NCI-H146 treated with DMSO at 0.1 percent for 48 hours (cell line): ENCODE data around the gene MTHFD2L.
"Not testable (repeated sequence)": the region's sequence is repeated elsewhere in the genome, so short reads cannot be mapped to it uniquely, and the experiment has no call there.

Experiments
- DNase-seq: peaks from one replicate; lab custom pipeline; 2025; ENCODE audit not compliant: unreplicated experiment; lab: John Stamatoyannopoulos, UW

Gene MTHFD2L

GRCh38 chr4:74329307-74329706 is 171.4 kb downstream of the MTHFD2L start:
- no peak for DNase-seq

DNA sequence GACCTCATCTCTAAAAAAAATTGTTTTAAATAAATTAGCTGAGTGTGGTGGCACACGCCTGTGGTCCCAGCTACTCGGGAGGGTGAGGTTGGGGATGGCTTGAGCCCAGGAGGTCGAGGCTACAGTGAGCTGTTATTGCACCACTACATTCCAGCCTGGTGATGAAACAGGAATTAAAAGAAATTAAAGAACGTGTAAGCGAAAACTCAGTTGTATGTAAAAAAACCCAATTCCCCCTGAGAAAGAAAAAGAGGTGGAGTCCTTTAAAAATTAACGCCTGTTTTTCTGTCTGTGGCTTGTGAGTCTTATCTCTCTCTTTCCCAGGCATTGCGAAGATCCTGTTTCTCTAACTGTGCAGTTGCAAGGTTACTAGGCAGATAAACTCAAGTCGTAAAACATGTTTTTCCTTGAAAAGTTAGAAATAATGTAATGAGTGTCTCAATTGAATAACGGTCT is 172.4 kb downstream of the MTHFD2L start:
- DNase-seq = no peak

DNA sequence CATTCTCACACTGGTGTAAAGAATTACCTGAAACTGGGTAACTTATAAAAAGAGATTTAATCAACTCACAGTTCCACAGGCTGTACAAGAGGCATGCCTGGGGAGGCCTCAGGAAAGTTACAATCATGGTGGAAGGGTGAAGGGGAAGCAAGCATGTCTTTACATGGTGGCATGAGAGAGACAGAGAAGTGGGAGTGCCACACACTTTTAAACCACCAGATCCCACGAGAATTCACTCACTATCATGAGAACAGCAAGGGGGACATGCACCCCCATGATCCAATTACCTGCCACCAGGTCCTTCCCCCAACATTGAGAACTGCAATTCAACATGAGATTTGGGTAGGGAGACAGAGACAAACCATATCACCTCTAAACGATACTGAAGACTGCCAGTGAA is 173.3 kb downstream of the MTHFD2L start:
- DNase-seq = no peak

DNA sequence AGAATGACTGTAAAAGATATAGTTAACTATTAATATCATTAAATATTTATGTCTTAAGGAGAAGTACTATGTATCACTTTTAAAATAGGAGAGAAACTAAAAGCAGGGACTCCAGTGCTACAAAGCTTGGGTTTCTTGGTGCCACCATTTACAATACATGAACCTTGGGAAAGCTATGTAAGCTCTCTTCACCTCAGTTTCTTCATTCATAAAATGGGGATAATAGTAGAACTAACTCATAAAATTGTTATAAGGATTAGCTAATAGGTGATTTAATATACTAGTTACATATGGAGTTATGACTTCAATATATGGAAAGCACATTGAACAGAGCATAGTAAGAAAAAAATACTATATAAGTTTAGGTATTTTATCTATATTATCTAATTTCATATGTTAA is 174.0 kb downstream of the MTHFD2L start:
- DNase-seq = no peak

- no peak for DNase-seq
These were observed 176.7 kb downstream of the MTHFD2L start for GRCh38 chr4:74334636-74335035.

DNA sequence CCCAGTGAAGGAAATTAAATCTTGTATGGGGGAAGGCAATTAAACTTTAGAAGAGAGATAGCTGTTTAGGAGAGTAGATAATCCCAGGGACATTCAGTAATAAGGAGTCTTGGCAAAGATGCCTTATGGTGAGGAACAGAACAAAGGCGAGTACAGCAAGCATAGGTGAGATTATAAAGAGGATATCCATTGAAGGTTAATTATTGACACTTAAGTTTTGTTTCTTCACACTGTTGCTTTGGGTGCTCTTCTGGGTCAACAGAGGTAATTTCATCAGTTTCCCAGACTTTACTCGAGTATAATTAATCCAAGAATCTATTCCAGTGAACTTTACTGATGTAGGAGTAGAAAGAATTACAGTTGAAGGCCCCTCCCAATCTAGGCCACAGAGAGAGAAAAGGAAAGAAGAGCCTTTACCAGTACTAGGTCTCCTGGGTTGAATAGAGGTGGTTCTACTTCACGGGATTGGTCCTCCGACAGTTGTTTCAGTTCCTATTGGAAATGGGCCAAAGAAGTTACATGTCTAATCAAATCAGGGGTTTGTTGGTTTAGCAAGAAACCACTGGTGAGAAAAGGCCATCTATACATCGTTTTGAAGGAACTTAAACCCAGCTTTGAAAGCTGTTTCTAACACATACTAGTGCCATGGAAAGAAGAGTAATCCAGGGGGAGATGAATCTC is 177.6 kb downstream of the MTHFD2L start:
- no peak for DNase-seq

DNA sequence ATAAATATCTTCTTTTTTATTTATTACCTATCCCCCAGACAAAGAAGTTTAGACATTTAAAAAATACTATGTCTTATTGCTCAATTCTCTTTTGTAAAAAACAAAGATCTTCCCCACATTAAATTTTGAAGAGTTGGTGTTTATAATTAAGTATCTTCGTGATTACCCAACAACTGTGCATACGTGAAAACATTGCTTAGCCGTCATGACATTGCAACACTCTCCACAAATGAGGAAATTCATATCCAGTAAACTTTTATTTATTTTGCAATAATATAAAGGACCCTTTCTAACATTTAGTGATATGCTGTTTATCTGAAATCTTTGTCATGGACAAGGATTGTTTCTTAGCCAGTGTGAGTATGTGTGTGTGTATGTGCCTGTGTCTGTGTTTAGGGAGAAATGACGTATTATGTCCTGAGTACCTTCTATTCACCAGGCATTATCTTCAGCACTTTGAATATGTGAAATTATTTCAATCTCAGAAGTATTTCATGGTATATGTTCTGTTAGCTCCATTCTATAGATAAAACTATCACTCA is 180.9 kb downstream of the MTHFD2L start:
- DNase-seq = no peak

DNA sequence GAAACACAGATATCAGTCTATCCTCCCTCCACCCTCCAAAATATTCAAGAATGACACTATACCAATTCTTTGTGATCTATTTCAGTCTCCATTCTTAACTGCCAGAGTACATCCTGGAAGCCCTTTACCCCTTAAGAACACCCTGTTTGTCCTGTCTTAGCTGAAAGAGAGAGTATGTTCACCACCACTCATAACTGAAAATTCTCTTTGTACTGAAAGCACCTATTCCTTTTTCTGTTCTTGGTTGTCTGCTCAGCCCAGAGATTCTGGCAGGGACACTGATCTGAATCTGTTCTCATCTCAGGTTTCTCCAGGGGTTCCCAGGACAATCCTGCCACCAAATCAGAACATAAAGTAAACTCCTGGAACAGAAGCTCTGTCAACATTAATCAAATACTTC is 181.6 kb downstream of the MTHFD2L start:
- DNase-seq = no peak

DNA sequence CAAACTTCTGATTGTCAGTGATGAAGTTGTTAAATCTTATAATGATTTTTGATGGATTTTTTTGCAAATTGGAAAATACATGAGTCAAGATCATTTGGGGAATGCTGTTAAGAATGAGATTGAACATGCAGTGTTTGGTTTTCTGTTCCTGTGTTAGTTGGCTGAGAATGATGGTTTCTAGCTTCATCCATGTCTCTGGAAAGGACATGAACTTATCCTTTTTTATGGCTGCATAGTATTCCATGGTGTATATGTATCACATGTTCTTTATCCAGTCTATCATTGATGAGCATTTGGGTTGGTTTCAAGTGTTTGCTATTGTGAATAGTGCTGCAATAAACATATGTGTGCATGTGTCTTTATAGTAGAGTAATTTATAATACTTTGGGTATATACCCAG is 182.5 kb downstream of the MTHFD2L start:
- DNase-seq = not testable (repeated sequence)

- no peak for DNase-seq
These were observed 186.1 kb downstream of the MTHFD2L start for GRCh38 chr4:74344031-74344430.
